Lower leg skin (tissue), 4 donors: ENCODE measurements around the gene ARAP1. TPM values are rescaled to one million over a fixed set of nuclear protein-coding genes. Genes with fewer than 3 reads are reported as not detected.

Source experiments
- DNase-seq, 2 donors: peaks; one replicate each; pipeline ENCODE4 v3.0.0-alpha.2; 2019; ENCODE audit warnings: low spot score in 2 of 2
- H3K4me3 ChIP-seq: fragments of 200-600 bp; sonication (generic); 2 replicates; pipeline ENCODE4 v1.5.1; 2017; ENCODE audit warnings: mild to moderate bottlenecking, low read depth; ENCODE audit not compliant: poor library complexity, severe bottlenecking
- CTCF ChIP-seq, 3 donors: fragments of 450-650 bp; IDR thresholded peaks; one replicate each; pipeline ENCODE4 v1.5.1; 2016; ENCODE audit warnings: antibody characterized with exemption in 3 of 3, mild to moderate bottlenecking in 3 of 3, moderate library complexity in 2 of 3
- POLR2A ChIP-seq, 2 donors: fragments of 450-650 bp; IDR thresholded peaks; one replicate each; pipeline ENCODE4 v1.6.1; 2016 to 2017; ENCODE audit warnings: antibody characterized with exemption in 2 of 2, mild to moderate bottlenecking in 1 of 2, moderate library complexity in 1 of 2
- WGBS, 2 donors: methylation state at CpG; one replicate each; pipeline ENCODE4 v1.1.5; 2018; 5-methylcytosine and 5-hydroxymethylcytosine counted together
- intact Hi-C: fragments of 100-400 bp; cut with DNase I; formaldehyde crosslinking; loops from one replicate; pipeline ENCODE4 v1.15.0; 2023; ENCODE audit warnings: low total_unique reads
- total RNA-seq, 4 donors: library from RNA; depleted of rRNA; stranded (reverse); fragments of >200 nt; gene quantifications; one replicate each; pipeline ENCODE4 v1.1.0, GENCODE V29; 2016

ARAP1 gene
- total RNA-seq, 4 donors from 2014 or later = 60.6 to 89.6 (median 80.6) TPM

DNA sequence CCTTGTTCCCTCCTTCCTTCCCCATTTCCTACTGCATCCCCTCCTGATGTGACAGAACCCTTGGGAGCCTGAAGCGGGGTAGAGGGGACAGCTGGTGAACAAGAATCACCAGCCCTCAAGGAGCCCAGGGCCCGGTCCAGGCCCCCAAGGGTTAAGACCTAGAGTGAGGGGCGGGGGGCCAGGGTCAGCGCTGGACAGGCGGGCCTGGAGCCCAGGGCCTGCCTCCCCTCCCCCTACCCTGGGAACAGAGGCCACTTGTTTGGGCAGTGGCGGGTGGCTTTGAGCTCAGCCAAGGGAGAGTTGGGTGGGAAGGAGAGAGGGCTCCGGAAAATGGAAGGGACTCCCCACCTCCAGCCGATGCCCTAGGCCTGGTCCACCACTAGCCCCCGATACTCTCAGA lies 2.1 kb downstream of the ARAP1 start:
- DNase-seq = no peak
- intact Hi-C loops = no loop called here
- WGBS, 2 donors = 84 to 89% methylated on average over 9 of the region's 9 CpGs
- no peak overlapping the region for H3K4me3 ChIP-seq
- no peak for TF ChIP-seq POLR2A (IDR thresholded peaks at IDR 0.05)
- no peak for TF ChIP-seq CTCF (IDR thresholded peaks at IDR 0.05)

DNA sequence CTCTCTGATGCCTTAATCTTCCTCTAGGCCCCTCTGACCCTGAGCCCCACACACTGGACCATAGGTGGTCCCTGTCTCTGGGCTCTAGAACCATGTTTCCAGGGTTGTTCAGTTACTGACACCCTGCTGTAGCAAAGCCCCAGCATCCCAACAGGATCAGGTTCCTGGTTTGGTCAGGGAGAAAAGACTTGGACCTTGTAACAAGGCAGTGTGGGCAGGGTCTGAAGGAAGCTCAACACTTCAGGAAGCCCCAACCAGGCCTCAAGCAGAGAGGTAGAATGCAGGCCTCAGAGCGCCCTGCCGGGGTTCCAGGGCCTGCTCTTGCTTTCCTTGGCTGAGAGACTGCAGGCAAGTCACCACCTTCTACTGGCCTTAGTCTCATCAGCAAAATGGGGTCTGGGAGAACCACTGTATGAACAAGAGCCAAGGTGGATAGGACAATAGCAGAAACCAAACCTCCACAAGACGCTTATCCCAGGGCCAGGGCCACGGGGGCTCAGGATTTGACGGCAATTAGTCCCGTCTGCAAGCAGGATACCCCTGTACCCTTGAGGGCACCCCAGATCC lies 4.8 kb downstream of the ARAP1 start:
- no peak for DNase-seq
- intact Hi-C loops = no loop called here
- 96 to 100% methylated on average over 6 of the region's 6 CpGs for WGBS, 2 donors
- no peak for TF ChIP-seq POLR2A (IDR thresholded peaks at IDR 0.05)
- TF ChIP-seq CTCF (IDR thresholded peaks at IDR 0.05) = no peak
- no peak overlapping the region for H3K4me3 ChIP-seq

- no peak for DNase-seq
- 73 to 91% methylated on average over 2 to 3 of the region's 3 CpGs for WGBS, 2 donors
- TF ChIP-seq POLR2A (IDR thresholded peaks at IDR 0.05) (no peak), CTCF (IDR thresholded peaks at IDR 0.05) (no peak)
- no peak overlapping the region for H3K4me3 ChIP-seq
- intact Hi-C loops = no loop called here
Measured at GRCh38 chr11:72746821-72747220, 5.4 kb downstream of the ARAP1 start.

- DNase-seq = no peak
- intact Hi-C loops = no loop called here
- TF ChIP-seq CTCF (IDR thresholded peaks at IDR 0.05) = no peak
- no peak for TF ChIP-seq POLR2A (IDR thresholded peaks at IDR 0.05)
- 69 to 81% methylated on average over 9 to 11 of the region's 11 CpGs for WGBS, 2 donors
- no peak overlapping the region for H3K4me3 ChIP-seq
Measured at GRCh38 chr11:72745925-72746550, 6.2 kb downstream of the ARAP1 start.

DNA sequence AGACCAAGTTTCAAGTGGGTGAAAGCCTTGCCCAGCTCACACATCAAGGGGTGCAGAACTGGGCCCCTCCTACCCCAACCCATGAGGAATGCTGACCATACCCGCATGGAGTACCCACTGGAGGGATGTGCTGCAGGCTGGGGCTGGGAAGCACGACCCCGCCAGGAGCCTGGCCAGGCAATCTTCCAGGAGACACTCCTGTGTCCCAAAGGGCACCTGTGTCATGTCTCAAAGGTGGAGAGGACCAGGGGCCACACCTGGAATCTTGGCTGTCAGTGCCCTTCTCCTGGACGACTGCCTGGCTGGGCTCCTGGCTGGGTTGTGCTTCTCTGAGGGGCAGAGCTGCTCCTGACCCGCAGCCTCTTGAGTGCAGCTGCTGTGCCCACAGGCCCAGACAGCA lies 6.7 kb downstream of the ARAP1 start:
- intact Hi-C loops = no loop called here
- WGBS, 2 donors = 78 to 79% methylated on average over 5 of the region's 5 CpGs
- no peak for DNase-seq
- TF ChIP-seq CTCF (IDR thresholded peaks at IDR 0.05) (no peak), POLR2A (IDR thresholded peaks at IDR 0.05) (no peak)
- no peak overlapping the region for H3K4me3 ChIP-seq

DNA sequence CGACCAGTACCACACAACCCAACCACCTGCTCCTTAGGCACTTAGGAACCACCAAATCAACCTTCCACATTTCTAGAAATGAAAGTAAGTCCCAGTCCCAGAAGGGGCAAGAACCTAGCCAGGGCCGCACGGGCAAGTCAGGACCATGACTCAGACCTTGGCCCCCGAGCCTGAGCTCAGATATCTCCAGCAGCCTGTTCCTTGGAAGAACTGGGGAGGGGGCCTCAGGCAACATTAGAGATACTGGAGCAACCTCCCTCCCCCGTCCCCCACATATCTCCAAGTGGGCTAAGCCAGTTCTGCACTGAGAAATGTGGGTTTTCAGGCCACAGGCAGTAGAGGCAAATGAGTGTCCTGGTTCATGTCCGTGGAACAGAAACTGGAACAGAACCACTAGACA lies 7.7 kb downstream of the ARAP1 start:
- WGBS, 2 donors = 44 to 51% methylated on average over 6 of the region's 6 CpGs
- no peak overlapping the region for H3K4me3 ChIP-seq
- no peak for TF ChIP-seq POLR2A (IDR thresholded peaks at IDR 0.05)
- no peak for TF ChIP-seq CTCF (IDR thresholded peaks at IDR 0.05)
- no peak for DNase-seq
- intact Hi-C loops = no loop called here
